HG02759 (cell line): ENCODE results near the gene RPL28.
"Not testable (repeated sequence)": the region's sequence is repeated elsewhere in the genome, so short reads cannot be mapped to it uniquely, and the experiment has no call there.

Experiments
- ATAC-seq: cut with Tn5 transposase; IDR thresholded peaks from one replicate; pipeline ENCODE4 v1.9.1; 2021; ENCODE audit warnings: mild to moderate bottlenecking, moderate library complexity; ENCODE audit not compliant: unreplicated experiment

The RPL28 gene

GRCh38 chr19:55446060-55446459, 60.3 kb downstream of the RPL28 start:
- ATAC-seq = no peak

GRCh38 chr19:55447421-55448174, 61.9 kb downstream of the RPL28 start:
- ATAC-seq = no peak

GRCh38 chr19:55448175-55448490, 62.4 kb downstream of the RPL28 start:
- not testable (repeated sequence) for ATAC-seq

- no peak for ATAC-seq
Measured at GRCh38 chr19:55449469-55449868, 63.7 kb downstream of the RPL28 start.

- no peak for ATAC-seq
Measured at GRCh38 chr19:55451163-55451964, 65.6 kb downstream of the RPL28 start.

- no peak for ATAC-seq
Measured at GRCh38 chr19:55451965-55452748, 66.4 kb downstream of the RPL28 start.
